ENCODE results near the gene PARN. TPM values are rescaled to one million over a fixed set of nuclear protein-coding genes. Genes with fewer than 3 reads are reported as not detected.
A peak's percentile ranks its signal among the peaks of the same experiment; 100 is the strongest.
"Not testable (repeated sequence)": the region's sequence is repeated elsewhere in the genome, so short reads cannot be mapped to it uniquely, and the experiment has no call there.

Gene PARN
- total RNA-seq, 1 experiment from 2014 or later = 30.7 TPM

DNA sequence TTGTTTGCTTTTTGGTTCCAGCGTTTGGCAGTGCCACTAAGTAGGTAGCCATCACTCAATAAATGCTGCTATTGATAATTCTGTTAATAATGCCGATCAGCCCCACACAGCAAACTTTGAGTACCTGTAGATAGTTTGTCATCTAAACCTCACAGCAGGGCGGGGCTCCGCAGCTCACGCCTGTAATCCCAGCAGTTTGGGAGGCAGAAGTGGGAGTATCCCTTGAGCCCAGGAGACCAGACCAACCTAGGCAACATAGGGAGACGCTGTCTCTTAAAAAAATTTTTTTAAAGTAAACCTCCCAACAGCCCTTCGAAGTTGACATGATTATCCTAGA is 4.3 kb upstream of the PARN start:
- Histone ChIP-seq H3K27me3 (replicated peaks; ENCODE audit: control insufficient read depth, insufficient read depth, low read length) (no peaks in the 10 kb centered on the region), H3K9me3 (no peaks in the 10 kb centered on the region), H3K36me3 (ENCODE audit: control insufficient read depth, insufficient read depth, low read length) (no peaks in the 10 kb centered on the region; the same call in 1 of the 2 replicates), H3K4me1 (peaks cover 30% of the 10 kb centered on the region), H3K4me3 (ENCODE audit: low read depth, low read length) (0 out of 2 replicates have a peak overlapping the region, but pooled peaks have one; percentile 5)
- no peak for DNase-seq
- TF ChIP-seq, protein P1, sequence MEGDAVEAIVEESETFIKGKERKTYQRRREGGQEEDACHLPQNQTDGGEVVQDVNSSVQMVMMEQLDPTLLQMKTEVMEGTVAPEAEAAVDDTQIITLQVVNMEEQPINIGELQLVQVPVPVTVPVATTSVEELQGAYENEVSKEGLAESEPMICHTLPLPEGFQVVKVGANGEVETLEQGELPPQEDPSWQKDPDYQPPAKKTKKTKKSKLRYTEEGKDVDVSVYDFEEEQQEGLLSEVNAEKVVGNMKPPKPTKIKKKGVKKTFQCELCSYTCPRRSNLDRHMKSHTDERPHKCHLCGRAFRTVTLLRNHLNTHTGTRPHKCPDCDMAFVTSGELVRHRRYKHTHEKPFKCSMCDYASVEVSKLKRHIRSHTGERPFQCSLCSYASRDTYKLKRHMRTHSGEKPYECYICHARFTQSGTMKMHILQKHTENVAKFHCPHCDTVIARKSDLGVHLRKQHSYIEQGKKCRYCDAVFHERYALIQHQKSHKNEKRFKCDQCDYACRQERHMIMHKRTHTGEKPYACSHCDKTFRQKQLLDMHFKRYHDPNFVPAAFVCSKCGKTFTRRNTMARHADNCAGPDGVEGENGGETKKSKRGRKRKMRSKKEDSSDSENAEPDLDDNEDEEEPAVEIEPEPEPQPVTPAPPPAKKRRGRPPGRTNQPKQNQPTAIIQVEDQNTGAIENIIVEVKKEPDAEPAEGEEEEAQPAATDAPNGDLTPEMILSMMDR (IDR thresholded peaks at IDR 0.05; ENCODE audit: insufficient read depth in 1 of 2, low read depth in 1 of 2, low read length in 1 of 2, severe bottlenecking in 1 of 2, unreplicated experiment in 1 of 2) = no peak
- CTCF ChIA-PET = interaction anchor here (0.6 kb wide), 1 partner anchor 714 kb away, joined by 3 read pairs; the partner anchor contains the start of gene ERCC4
- no TSS peak for BruUV-seq (replicated peaks)
- Mint-ChIP-seq H3K36me3 (ENCODE audit: insufficient read depth, unreplicated experiment) (peaks cover 14% of the 10 kb centered on the region), H3K9me3 (ENCODE audit: unreplicated experiment) (no peaks in the 10 kb centered on the region), H3K4me1 (ENCODE audit: low read depth, unreplicated experiment) (peaks cover 15% of the 10 kb centered on the region), H3K27me3 (ENCODE audit: insufficient read depth, unreplicated experiment) (no peaks in the 10 kb centered on the region), H3K4me3 (ENCODE audit: unreplicated experiment) (peak overlapping the region; percentile 93), H3K27ac (ENCODE audit: unreplicated experiment) (no peak overlapping the region)
- POLR2A ChIA-PET = no interaction called here
- intact Hi-C loops (cut with micrococcal nuclease; ENCODE audit: unreplicated experiment) = no loop called here

DNA sequence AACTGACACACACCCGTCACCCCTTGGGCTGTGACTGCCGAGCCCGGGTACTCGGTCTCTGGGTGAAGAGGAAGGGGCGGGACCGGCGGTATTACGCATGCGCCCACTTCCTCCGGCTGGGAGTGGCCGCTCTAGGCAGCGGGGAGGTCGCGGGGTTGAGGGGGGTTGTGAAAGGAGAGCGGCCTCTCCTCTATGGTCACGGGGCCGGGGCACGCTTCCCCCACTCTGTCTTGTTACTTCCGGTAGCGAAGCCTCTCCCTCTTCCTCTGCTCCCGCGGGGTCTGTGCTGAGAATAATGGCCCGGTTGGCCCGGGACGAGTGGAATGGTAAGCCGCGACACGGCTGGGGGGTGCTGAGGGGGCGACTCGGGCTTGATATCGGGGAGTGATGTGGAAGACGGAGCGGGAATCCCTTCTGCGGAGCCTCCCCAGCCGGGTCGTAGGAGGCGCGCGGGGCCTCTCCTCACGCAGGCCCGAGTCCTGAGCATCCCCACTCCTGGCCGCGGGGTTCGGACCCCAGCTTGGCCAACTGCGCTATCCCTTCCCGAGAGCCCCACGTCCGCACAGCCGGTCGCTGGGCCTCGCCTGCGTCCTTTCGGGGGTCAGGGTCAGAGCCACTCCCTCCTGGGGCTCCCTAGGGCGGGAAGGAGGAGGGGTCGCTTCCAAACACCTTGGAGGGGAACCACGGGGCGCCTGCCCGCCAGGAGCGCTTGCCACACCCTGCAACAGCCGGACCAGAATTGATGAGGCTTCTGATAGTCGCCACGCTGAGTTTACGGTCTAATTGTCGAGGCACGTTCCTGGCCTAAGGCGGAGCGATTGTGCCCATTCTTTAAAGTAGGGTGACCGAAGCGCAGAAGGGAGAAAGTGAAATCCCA is 2.9 kb upstream of the PARN start, which contains the start of gene BFAR:
Gene BFAR, plus strand, starts transcription at position 259 of the 877 bp plus-strand sequence. CDS start 11,396 bp downstream, outside the sequence.
- intact Hi-C loops (cut with micrococcal nuclease; ENCODE audit: unreplicated experiment) = no loop called here
- peak within 1 kb of the TSS; percentile 95 for H3K4me3 ChIP-seq (ENCODE audit: low read depth, low read length)
- Mint-ChIP-seq H3K27me3 (ENCODE audit: insufficient read depth, unreplicated experiment) (no peaks in the 10 kb centered on the region), H3K4me1 (ENCODE audit: low read depth, unreplicated experiment) (peaks cover 15% of the 10 kb centered on the region), H3K27ac (ENCODE audit: unreplicated experiment) (peak within 1 kb of the TSS; percentile 95), H3K4me3 (ENCODE audit: unreplicated experiment) (peak within 1 kb of the TSS; percentile 93), H3K9me3 (ENCODE audit: unreplicated experiment) (no peaks in the 10 kb centered on the region), H3K36me3 (ENCODE audit: insufficient read depth, unreplicated experiment) (peaks cover 12% of the 10 kb centered on the region)
- ChIA-PET CTCF (no interaction called here), POLR2A (no interaction called here)
- peaks cover 35% of the 10 kb centered on the region for H3K4me1 ChIP-seq
- DNase-seq = peak; percentile 97 to 98
- no peaks in the 10 kb centered on the region; the same call in 1 of the 2 replicates for H3K27me3 ChIP-seq (replicated peaks; ENCODE audit: control insufficient read depth, insufficient read depth, low read length)
- TSS peak; percentile 46 for BruUV-seq (replicated peaks)
- no peaks in the 10 kb centered on the region; the same call in 1 of the 2 replicates for H3K36me3 ChIP-seq (ENCODE audit: control insufficient read depth, insufficient read depth, low read length)
- no peaks in the 10 kb centered on the region for H3K9me3 ChIP-seq
- TF ChIP-seq, protein P1 (IDR thresholded peaks at IDR 0.05; ENCODE audit: insufficient read depth in 1 of 2, low read depth in 1 of 2, low read length in 1 of 2, severe bottlenecking in 1 of 2, unreplicated experiment in 1 of 2) = no peak

DNA sequence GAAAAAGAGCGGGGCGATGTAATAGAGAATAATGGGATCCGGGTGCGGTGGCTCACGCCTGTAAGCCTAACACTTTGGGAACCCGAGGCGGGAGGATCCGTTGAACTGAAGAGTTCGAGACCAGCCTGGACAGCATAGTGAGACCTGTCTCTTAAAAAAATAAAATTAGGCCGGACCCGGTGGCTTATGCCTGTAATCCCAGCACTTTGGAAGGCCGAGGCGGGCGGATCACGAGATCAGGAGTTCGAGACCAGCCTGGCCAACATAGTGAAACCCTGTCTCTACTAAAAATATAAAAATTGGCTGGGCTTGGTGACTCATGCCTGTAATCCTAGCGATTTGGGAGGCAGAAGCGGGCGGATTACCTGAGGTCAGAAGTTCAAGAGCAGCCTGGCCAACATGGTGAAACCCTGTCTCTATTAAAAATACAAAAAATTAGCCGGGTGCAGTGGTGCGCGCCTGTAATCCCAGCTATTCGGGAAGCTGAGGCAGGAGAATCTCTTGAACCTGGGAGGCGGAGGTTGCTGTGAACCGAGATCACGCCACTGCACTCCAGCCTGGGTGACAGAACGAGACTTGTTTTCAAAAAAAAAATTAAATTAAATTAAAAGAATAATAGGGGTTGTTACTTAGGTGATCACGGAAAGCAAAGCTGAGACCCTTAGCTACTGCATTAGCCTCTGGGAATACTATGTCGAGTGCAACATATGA is 715 bp upstream of the PARN start:
- H3K27me3 ChIP-seq (replicated peaks; ENCODE audit: control insufficient read depth, insufficient read depth, low read length); CTCF ChIA-PET; H3K4me1 Mint-ChIP-seq (ENCODE audit: low read depth, unreplicated experiment); DNase-seq; intact Hi-C loops (cut with micrococcal nuclease; ENCODE audit: unreplicated experiment); H3K9me3 ChIP-seq; BruUV-seq (replicated peaks); H3K9me3 Mint-ChIP-seq (ENCODE audit: unreplicated experiment); H3K36me3 ChIP-seq (ENCODE audit: control insufficient read depth, insufficient read depth, low read length); H3K27me3 Mint-ChIP-seq (ENCODE audit: insufficient read depth, unreplicated experiment): not testable (repeated sequence)
- H3K36me3 Mint-ChIP-seq (ENCODE audit: insufficient read depth, unreplicated experiment) = peaks cover 27% of the 10 kb centered on the region
- peak overlapping the region; percentile 97 for H3K4me3 Mint-ChIP-seq (ENCODE audit: unreplicated experiment)
- peak overlapping the region; percentile 94 for H3K27ac Mint-ChIP-seq (ENCODE audit: unreplicated experiment)
- POLR2A ChIA-PET = interaction anchor here (0.6 to 0.7 kb wide), 2 partner anchors 22 to 85 kb away, joined by 3 to 5 read pairs; no protein-coding TSS in a partner anchor
- H3K4me1 ChIP-seq = peaks cover 22% of the 10 kb centered on the region
- H3K4me3 ChIP-seq (ENCODE audit: low read depth, low read length) = peak overlapping the region; percentile 19

Measured in Caco-2 (cell line).